Cardiac fibroblast (primary cell): Measurements from ENCODE around the gene CTSV.
"Not testable (repeated sequence)": the region's sequence is repeated elsewhere in the genome, so short reads cannot be mapped to it uniquely, and the experiment has no call there.

ENCODE experiments used
- DNase-seq, 2 donors: peaks; one replicate each; pipeline versions ENCODE4 v3.0.0 to v3.0.0-alpha.2; 2010; ENCODE audit warnings: low read depth in 2 of 2
- H3K4me3 ChIP-seq, 2 donors: replicated peaks in 1 of 2; 1 replicate in 1 of 2; 2 replicates in 1 of 2; pipeline ENCODE4 v1.5.1; 2011; ENCODE audit warnings: low read depth in 2 of 2, low read length in 2 of 2, mild to moderate bottlenecking in 2 of 2, moderate library complexity in 1 of 2
- CTCF ChIP-seq: IDR thresholded peaks from one replicate; pipeline ENCODE4 v1.5.1; 2011; ENCODE audit warnings: low read depth, mild to moderate bottlenecking, low read length, inconsistent platforms

The CTSV gene

GRCh38 chr9:97075289-97075985 is 36.5 kb upstream of the CTSV start:
- peak in 1 of 2 donors; percentile 42 for DNase-seq
- no peak for TF ChIP-seq CTCF
- no peak overlapping the region for H3K4me3 ChIP-seq

DNA sequence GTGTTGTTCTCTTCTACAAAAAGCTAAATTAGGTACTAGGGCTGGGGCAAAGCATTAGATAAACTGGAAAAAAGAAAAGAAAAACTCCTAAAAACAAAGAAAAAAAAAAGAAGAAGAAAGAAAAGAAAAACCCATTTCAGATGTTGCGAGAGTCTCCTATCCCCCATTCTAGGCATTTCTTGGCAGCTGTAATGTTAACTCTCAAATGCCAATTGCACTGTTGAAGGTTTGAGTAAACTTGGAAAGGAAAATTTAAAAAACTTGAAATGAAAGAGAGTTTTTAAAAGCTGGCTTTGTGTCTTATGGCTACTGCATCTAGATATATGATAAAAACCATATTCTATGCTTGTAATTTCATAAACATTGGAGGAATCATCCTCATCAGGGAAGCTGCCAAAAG is 34.6 kb upstream of the CTSV start:
- no peak for DNase-seq
- H3K4me3 ChIP-seq: no peak overlapping the region
- no peak for TF ChIP-seq CTCF

GRCh38 chr9:97072285-97072776 is 33.4 kb upstream of the CTSV start:
- H3K4me3 ChIP-seq: no peak overlapping the region
- TF ChIP-seq CTCF: no peak
- no peak for DNase-seq

- H3K4me3 ChIP-seq, DNase-seq: not testable (repeated sequence)
Measured at GRCh38 chr9:97070325-97070724, 31.4 kb upstream of the CTSV start.

- no peak for TF ChIP-seq CTCF
- no peak for DNase-seq
- no peak overlapping the region for H3K4me3 ChIP-seq
Measured at GRCh38 chr9:97067490-97067889, 28.5 kb upstream of the CTSV start.

GRCh38 chr9:97064176-97064575 is 25.2 kb upstream of the CTSV start:
- no peak for TF ChIP-seq CTCF
- DNase-seq: no peak
- no peak overlapping the region for H3K4me3 ChIP-seq

GRCh38 chr9:97060796-97061195 is 21.9 kb upstream of the CTSV start:
- TF ChIP-seq CTCF: no peak

More at GRCh38 chr9:97060796-97061195, 21.9 kb upstream of the CTSV start:
- no peak overlapping the region for H3K4me3 ChIP-seq
- DNase-seq: no peak
